ENCODE data around the gene CNOT6.

DNA sequence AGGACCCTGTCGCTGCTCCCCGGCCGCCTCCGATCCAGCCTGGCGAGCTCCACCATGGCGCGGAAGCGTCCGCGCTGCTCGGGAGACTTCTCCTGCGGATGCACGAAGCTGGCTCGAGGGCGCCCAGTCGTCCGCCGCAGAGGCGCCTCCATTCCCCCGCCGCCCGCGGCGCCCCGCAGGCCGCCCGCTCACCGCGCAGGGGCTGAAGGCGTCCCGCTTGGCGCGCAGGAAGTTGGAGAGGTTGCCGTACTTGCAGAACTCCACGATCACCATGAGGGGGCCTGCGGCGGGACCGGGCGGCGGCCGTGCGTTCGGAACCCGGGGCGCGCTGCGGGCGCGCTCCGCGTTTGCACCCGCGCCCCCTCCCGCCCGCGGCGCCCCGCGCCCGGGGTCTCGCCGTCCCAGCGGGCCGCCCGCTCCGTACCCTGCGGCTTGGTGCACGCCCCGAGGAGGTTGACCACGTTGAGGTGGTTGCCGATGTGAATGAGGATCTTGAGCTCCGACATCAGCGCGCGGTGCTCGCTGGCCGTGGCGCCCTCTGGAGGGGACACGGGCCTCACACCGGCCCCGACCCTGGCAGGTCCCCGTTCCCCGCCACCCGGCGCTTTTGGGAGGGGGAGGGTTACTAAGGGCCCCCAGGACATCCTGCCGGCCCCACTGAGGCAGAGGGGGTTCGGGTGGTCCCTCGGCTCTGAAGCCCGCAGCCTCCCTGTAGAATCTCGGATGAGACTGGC lies 124.8 kb downstream of the CNOT6 start:
- TF ChIP-seq POLR2AphosphoS5 (IDR thresholded peaks at IDR 0.05; ENCODE audit: low read depth, low read length) (no peak), POLR2A (IDR thresholded peaks at IDR 0.05; ENCODE audit: low read depth, low read length) (no peak), TAF1 (IDR thresholded peaks at IDR 0.05; ENCODE audit: low read depth, low read length) (no peak)

Data from GM12891 (cell line).